NCI-H2029 (cell line): Measurements from ENCODE around the gene SLC12A7.
"Not testable (repeated sequence)": the region's sequence is repeated elsewhere in the genome, so short reads cannot be mapped to it uniquely, and the experiment has no call there.

Source experiments
- DNase-seq: peaks from one replicate; lab custom pipeline; 2025; lab: John Stamatoyannopoulos, UW

The SLC12A7 gene

DNA sequence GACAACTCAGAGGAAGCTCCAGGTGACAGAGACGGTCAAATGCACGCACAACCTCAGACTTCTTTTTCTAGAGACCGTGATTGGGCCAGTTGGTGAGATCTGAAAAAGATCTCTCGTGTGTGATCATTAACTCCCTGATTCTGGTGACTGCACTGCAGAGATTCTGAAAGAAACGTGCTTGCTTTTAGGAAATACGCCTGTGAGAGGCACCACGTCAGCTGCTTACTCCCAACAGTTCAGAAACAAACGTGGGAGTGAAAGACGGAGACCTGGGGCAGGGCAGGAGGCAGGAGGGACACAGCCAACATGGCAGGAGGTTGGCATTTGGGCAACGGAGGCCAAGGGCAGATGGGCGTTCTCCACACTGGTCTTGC is 15.9 kb downstream of the SLC12A7 start:
- DNase-seq, result no peak

DNA sequence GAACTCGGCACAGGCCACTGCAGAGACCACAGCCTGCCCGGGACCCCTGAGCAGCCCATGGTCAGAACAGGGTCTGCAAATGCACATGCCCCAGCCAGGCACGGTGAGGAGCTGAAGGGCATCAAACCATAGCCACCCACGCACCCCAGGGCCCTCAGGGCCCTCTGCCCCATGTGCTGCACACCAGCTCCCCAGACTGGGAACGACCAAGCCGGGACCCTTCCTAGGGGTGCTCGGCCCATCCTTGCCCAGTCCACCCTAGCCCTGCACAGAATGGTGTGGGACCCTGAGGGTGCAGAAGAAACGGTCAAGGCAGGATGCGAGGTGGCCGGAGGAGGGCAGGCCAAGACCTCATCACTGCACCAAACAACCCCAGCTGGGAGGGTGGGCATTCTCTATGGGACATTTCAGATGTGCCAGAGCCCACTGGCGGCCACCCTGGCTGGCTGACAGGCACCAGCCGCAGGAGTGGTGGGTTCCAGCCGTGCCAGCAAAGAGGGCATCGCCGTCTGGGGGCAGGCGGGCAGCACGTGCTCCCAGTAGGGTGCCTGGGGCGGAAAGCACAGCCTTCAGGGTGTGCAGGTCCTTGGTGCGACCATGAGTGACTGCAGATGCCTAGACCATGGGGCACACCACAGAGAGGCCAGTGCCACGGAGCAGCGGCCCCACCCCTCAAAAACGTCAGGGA is 16.4 kb downstream of the SLC12A7 start:
- no peak for DNase-seq

DNA sequence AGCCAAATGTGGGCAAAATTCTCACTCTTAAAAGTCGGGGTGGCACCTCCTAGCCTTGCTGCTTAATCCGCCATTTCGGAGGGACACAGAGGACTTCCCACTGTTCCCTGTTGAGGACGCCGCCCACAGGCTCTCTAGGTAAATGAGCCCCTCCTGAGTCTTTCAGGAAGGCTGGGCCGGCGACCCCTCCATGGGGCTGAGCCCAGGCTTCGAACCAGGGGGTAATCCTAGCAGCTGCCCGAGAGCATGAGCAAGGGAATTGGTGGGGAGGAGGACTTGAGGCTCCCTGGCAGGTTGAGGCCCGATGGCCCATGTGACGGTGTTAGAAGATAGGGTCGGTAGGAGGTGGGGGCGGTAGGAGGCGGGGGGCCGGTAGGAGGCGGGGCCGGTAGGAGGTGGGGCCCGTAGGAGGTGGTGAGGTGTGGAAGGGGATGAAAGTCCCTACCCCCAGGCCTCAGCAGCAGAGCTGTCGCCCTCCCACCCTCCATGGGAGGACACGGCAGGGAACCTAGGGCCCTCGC is 17.1 kb downstream of the SLC12A7 start:
- no peak for DNase-seq

DNA sequence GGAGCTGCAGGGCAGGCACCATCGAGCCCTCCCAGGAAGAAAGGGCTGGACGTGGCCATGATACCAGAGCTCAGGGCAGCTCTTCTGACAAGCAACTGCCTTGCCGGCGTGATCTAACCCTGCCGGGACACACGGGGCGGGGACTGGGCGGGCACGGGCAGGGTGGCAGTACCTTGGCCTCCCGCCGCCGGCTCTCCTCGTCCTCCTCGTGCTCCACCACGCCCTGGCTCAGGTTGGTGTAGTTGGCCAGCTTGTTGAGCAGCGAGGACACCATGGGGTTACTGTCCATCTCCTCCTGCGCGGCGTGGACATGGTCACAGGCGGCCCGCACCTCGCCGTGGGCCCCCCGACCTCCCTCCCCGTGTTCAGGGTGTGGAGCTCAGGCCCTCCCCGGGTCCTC is 18.5 kb downstream of the SLC12A7 start:
- DNase-seq, result no peak

DNA sequence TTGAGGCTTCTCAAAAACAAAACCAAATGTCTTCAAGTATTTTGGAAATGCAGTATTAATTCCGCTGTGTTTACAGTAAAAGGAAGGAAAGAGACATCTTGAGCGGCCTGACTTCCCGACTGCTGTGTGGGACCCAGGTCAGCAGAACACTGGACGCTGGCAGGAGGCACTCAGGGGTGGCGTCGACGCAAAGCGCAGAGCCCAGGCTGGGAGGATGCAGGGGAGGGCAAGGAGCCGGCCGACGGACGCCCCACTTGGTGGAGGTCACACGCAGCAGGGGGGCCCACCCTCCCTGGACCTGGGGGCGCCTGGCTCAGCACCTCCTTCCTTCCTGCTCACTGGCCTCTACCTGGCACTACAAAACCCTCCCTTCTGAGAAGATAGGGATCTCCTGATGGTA is 19.7 kb downstream of the SLC12A7 start:
- DNase-seq, result no peak

DNA sequence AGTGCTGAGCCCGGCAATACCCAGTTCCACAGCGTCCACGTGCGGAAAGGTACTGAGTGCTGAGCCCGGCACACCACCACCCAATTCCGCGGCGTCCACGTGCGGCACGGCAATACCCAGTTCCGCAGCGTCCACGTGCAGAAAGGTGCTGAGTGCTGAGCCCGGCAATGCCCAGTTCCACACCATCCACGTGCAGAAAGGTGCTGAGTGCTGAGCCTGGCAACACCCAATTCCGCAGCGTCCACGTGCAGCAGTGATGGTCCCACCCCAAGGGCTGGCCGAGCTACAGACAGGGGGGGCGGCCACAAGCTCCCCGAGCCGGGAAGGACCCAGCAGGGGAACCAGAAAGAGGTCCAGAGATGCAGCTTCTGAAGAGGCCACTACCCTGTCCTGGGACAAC is 20.2 kb downstream of the SLC12A7 start:
- DNase-seq, result no peak

DNA sequence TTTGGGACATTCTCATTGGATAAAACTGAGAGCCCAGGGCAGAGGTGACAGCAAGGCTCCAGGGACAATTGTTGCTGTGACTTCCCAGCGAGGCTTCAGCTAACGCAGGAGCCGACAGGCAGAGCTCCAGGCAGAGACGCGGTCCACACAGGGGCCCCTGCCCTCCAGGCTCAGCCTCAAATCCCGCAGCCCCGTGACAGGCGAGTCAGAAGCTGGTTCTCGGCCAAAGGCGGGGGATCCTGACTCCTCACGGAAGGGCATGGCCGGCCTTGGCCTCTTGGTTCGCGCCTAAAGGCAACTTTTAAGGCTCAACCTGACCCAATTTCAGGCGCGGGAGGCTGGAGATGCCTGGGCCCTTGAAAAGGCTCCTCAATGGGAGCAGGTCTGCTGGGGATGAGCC is 21.3 kb downstream of the SLC12A7 start:
- no peak for DNase-seq

DNA sequence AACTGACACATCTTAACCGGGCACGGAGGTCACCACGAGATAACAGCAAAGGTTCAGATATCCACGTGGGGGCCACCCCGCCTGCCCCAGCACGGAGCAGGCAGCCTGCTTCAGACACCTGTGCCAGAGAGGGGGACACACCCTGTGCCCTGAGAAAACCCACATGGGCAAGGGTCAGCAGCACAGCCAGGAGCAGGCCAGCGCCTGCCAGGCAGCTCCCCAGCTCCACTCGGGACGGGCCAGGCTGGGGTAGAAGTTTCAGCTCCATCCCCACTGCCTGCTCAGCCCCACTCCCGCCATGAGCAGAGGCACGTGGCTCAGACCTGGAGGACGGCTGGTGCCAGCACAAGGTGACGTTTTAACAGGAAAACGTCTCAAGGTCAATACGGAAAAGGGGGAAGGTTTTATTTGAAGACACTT is 22.2 kb downstream of the SLC12A7 start:
- DNase-seq, result no peak

DNA sequence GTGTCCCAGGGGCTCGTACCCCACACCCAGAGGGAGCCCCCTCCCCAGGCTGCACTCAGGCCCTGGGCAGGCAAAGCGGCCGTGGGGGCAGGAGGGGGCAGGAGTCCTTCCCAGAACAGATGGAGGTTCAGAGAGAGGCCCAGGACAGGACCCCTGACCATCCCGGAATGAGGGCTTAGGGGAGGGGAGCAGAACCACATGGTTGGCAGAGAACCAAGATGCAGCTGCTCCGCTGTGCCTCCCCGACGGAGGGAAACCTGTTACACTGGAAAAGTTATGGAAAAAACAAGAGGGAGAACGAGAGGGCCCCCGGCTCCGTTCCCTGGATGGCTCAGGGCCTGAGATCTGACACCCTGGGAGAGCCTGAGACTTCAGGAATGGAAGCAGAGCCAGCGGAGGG is 22.7 kb downstream of the SLC12A7 start:
- no peak for DNase-seq

DNA sequence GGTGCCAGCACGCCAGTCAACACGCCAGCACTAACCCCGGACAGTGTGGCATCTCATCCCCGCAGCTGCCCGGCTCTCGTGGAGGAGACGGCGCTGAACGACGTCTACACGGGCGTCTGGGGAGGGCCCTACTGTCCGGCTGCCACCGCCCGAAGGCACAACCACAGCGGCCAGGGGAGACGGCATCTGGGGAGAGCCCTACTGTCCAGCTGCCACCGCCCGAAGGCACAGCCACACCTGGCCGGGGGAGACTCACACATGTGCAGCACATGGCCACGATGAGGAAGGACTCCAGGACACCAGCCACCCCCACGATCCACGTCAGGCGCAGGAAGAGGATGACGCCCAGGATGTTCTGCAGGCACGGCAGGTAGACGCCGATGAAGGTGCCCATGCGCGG is 23.1 kb downstream of the SLC12A7 start:
- DNase-seq, result no peak

DNA sequence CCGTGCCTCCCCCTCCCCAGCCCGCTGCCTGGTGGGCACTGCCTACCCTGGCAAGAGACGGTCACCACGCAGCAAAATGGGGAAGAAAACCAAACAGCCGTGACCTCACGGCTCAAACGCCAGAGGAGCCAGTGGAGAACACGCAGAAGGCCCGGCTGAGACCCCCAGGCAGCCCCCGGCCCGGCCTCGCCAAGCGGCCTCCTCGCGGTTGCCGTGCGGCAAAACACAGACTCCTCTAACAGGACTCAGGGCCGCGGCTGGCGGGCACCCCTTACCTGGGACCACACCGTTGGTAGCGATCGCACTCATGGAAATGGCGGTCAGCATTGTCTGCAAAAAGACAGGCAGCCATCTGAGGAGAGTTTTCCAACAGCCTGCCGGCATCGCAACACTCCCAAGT is 23.8 kb downstream of the SLC12A7 start:
- no peak for DNase-seq

DNA sequence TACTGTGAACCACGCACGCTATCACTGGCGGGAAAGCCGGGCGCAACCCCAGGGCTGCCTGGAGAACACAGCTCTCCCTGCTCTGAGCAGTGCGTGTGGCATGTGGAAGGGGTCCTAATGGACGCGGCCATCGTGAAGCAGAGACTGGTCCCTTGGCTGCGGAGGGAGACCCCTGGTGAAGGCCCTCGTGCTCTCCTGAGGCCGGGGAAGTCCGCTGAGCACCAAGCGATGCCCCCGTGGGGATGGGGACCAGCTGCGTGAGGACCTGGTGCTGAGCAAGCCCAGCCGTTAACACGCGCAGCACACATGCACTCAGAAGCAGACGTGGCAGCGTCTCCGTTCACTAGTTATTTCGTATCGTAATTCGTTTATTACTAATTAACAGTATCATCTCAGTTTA is 24.4 kb downstream of the SLC12A7 start:
- DNase-seq, result no peak

DNA sequence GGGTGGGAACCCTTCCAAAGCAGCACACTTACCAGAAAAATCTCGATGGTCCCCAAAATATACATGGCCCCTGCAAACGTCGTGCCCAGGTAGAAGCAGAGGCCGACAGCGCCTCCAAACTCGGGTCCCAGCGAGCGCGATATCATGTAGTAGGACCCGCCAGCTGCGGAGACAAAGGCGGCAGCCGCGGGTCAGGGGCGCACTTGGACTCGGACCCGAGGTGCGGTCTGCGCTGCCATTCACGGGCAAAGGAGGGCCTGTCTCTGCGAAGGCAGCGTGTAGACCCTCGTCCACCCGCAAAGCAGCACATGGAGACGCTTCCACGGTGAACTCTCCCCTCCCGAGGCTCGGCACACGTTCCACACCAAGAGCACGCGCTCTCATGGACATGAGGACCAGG is 25.0 kb downstream of the SLC12A7 start:
- DNase-seq, result no peak

DNA sequence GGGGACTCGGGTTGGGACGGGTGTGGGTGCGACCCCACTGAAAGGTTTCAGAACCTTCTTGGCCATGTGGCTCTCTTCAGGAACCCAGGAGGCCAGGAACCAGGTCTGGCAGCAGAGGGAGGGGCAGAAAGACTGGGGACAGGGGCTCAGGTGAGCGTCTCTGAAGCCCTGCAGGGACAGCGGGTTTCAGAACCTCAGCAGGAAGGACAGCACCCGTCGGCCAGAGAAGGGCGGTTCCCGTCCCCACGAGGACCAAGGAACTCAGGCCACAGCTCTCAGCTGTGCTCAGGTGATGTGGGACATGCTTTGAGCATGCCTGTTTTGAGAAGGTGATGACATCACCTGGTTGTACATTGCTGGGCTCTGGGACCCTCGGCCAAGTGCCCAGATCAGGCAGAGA is 25.7 kb downstream of the SLC12A7 start:
- DNase-seq, result no peak

DNA sequence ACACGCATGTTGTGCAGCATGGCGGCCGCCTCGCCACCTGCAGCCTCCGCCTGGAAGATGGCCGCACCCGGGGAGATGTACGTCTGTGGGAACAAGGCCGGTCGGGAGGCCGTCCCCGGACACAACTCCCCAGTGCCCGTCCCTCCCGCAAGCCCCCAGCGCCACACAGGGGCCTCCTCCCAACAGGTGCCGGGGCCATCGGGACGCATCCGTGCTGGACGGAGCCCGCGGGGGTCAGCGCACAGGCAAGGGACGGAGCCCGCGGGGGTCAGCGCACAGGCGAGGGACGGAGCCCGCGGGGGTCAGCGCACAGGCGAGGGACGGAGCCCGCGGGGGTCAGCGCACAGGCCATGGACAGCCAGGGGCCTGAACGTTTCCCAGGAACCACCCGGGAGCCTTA is 26.5 kb downstream of the SLC12A7 start:
- no peak for DNase-seq

DNA sequence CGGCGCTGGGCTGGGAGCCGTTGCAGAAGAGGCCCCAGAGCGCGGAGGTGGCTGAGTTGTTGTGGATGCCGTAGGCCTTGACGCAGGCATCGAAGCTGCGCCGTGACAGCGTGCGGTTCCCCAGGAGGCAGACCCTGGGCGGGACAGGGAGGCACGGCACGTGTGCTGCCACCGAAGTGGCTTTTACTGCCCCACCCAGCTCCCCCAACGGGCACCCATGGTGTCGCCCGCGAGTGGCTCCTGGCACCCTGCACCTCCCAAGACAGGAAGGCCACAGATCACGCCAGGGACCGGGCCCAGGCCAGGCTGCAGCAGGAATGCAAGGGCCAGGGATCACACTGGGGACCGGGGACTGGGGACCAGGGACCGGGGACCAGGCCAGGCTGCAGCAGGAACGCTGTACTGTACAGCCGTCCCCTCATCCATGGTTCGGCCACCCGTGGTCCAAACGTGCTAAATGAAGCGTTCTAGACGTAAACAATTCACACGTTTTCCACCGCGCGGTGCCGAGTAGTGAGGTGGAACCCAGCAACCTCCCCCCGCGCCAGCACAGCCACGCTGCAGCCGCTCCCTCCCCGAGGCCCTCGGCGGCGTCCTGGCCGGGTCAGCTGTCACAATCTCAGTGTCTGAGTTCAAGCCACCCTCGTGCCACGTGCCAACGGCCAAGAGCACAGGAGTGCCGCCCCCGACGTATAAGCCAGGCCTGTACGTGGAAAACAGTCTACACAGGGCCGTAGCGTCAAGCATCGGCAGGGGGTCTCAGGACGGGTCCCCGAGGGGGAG is 27.8 kb downstream of the SLC12A7 start:
- no peak for DNase-seq

DNA sequence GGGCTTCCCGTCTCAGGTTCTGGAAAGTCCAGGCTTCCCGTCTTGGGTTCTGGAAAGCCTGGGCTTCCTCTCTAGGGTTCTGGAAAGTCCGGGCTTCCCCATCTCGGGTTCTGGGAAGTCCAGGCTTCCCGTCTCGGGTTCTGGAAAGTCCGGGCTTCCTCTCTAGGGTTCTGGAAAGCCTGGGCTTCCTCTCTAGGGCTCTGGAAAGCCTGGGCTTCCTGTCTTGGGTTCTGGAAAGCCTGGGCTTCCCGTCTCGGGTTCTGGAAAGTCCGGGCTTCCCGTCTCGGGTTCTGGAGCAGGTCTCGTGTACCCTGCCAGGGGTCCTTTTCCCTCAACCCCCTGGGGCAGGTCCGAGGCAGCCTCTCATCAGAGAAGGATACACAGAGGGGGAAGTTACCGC is 28.8 kb downstream of the SLC12A7 start:
- not testable (repeated sequence) for DNase-seq

DNA sequence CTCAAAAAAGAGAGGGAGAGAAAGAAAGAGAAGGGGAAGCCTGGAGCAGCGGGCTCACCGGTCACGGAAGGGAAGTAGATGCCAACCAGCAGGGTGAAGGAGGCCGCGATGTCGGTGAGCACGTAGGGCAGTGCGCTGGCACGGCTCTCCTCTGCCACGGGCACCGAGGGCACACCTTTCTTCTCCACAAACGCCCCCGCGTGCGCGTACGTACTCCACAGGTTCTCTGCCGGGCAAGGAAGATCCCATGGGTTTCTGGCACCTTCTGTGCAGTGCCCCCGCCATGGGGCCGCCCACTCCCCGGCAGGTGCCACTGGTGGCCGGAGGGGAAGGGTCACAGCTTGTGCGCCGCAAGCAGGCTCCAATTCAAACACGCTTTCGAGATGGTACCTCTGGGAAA is 30.3 kb downstream of the SLC12A7 start:
- no peak for DNase-seq

DNA sequence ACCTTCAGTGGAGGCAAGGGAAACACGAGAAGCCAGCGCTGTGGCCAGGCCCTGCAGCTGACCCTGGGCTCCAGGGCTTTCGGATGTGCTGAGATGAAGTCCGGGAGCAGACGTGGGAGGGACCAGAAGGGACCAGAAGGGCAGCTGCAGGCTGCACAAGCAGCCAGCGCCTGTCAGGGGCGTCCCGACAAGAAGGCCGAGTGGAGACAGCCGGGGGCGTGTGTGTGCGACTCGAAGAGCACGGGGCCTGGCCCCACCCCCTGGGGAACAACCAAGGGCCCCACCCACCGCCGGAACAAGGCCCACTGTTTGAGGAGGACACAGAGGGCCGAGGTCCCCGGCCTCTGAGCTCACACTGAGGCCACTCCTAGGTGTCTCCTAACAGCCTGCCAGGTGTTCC is 31.4 kb downstream of the SLC12A7 start:
- no peak for DNase-seq

DNA sequence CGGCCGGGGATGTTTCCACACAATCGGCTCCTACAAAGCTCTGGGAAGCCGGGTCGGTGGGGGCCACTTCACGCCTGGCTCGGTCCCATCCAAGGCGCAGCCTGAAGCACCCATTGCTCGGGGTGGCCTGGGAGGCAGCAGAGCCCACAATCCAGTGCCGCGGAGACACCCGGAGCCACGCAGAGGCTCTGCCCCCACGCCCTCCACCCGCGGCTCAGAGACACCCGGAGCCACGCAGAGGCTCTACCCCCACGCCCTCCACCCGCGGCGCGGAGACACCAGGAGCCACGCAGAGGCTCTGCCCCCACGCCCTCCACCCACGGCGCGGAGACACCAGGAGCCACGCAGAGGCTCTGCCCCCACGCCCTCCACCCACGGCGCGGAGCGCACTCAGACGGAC is 31.9 kb downstream of the SLC12A7 start:
- no peak for DNase-seq

DNA sequence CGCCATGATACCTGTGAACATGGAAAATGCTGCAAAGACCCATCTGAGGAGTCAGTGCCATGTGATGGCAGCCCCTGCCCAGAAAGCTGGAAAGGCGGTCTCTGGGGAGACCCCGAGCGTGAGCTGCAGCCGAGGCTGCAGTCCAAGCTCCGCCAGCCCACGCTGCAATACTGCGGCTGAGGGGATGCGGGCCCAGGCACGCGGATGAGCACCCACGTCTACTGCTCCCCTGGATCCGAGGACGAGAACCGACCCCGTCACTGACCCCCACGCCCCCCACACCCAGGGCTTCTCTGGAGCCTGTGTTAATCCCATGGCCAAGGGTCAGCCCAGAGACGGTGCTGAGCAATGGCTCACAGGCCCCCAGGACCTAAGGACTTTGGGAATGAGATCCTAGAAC is 32.4 kb downstream of the SLC12A7 start:
- DNase-seq, result no peak

DNA sequence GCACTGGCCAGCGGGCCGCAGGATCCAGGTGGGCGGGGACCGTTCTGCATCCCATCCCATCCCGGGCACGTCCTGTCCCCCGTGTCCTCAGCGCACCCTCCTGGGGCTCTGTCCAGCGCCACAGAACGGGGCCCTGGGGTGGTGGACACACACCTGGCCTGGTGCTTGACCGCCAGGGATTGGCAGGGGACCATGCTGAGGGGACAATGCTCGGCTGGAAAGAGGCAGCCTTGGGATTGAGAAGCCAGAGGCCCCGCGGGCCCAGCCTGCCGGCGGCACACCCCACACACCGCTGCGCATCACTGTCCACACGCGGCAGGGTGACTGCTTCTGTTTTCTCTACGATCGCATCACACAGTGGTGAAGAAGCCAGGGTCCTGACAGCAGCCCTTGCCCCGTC is 33.0 kb downstream of the SLC12A7 start:
- no peak for DNase-seq

DNA sequence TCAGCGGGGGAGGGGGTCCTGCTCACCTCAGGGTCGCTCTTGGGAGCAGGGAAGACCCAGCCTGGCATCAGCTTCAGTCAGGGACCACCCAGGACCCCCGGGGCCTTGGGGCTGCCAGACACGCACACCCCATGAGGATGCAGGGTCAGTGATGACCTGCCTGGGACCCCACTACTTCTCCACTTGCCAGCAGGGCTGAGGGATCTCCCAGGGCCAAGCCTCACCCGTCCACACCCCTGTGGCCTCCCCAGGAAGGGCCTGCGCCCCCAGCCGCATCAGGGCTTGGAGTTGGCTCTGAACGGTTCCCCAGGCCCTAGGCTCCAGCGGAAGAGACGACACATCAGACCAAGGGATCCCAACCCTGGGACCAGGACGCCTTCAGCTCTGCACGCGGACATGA is 33.7 kb downstream of the SLC12A7 start:
- no peak for DNase-seq
